LNCaP clone FGC (cell line): Measurements from ENCODE around the gene NUDT16L1.
"Not testable (repeated sequence)": the region's sequence is repeated elsewhere in the genome, so short reads cannot be mapped to it uniquely, and the experiment has no call there.

ENCODE experiments used
- DNase-seq: peaks from one replicate; pipeline ENCODE4 v3.0.0-alpha.2; 2011; ENCODE audit warnings: low read depth
- H3K4me3 ChIP-seq: 2 replicates; pipeline ENCODE4 v1.5.1; 2011; ENCODE audit warnings: mild to moderate bottlenecking, low read depth, low read length, control low read depth
- TF ChIP-seq, protein P1 (sequence below): IDR thresholded peaks from 2 replicates; pipeline ENCODE4 v1.5.1; 2012; ENCODE audit warnings: mild to moderate bottlenecking; ENCODE audit not compliant: control insufficient read depth, insufficient read depth; ENCODE audit errors: extremely low read depth

The NUDT16L1 gene

DNA sequence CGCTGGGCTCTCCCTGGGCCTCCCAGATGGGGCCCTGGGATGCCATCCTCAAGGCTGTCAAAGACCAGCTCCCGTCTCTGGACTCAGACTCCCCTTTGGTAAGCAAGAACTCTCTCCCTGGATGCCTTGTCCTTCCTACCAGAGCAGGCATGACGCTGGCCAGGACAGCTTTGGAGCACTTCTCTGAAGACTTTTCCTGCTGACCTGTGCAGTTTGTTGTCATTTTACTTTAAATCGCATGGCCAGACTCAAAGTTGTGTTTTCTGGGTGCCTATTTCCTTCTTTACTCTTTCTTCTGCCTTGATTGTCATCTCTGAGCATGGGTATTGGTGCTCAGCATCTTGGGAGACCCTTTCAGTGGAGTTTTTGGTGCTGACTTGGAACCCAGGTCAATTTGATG lies 43.2 kb downstream of the NUDT16L1 start:
- TF ChIP-seq, protein P1, sequence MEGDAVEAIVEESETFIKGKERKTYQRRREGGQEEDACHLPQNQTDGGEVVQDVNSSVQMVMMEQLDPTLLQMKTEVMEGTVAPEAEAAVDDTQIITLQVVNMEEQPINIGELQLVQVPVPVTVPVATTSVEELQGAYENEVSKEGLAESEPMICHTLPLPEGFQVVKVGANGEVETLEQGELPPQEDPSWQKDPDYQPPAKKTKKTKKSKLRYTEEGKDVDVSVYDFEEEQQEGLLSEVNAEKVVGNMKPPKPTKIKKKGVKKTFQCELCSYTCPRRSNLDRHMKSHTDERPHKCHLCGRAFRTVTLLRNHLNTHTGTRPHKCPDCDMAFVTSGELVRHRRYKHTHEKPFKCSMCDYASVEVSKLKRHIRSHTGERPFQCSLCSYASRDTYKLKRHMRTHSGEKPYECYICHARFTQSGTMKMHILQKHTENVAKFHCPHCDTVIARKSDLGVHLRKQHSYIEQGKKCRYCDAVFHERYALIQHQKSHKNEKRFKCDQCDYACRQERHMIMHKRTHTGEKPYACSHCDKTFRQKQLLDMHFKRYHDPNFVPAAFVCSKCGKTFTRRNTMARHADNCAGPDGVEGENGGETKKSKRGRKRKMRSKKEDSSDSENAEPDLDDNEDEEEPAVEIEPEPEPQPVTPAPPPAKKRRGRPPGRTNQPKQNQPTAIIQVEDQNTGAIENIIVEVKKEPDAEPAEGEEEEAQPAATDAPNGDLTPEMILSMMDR: no peak
- DNase-seq: no peak
- no peak overlapping the region for H3K4me3 ChIP-seq

DNA sequence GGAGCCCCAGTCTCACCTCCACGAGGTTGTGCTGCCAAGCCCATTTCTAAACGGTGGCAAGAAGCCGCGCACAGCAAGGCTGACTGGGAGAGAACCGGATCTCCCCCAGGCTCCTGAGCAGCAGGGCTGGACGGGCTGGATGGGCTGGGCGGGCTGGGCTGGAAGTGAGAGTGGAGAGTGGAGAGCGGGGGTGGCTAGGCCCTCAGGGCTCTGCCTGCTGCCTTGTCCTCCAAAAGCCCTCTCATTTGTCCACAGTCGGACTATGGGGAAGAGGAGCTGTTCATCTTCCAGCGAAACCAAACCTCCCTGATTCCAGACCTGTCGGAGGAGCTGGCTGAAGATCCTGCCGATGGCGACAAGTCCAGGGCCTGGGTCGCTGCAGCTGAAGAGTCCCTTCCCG lies 44.2 kb downstream of the NUDT16L1 start:
- H3K4me3 ChIP-seq: no peak overlapping the region
- no peak for DNase-seq
- TF ChIP-seq, protein P1: no peak

DNA sequence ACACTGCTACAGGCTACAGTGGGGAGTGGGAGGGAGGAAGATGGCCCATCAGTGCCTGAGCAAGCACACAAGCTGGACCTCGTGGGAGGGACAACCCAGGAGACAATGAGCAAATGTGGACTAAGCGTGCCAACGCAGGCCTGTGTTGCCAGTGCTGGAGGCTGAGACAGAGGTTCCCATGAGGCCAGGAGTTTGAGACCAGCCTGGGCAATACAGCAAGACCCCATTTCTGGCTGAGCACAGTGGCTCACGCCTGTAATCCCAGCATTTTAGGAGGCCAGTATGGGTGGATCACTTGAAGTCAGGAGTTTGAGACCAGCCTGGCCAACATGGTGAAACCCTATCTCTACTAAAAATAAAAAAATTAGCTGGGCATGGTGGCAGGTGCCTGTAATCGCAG lies 45.0 kb downstream of the NUDT16L1 start:
- DNase-seq, H3K4me3 ChIP-seq: not testable (repeated sequence)

DNA sequence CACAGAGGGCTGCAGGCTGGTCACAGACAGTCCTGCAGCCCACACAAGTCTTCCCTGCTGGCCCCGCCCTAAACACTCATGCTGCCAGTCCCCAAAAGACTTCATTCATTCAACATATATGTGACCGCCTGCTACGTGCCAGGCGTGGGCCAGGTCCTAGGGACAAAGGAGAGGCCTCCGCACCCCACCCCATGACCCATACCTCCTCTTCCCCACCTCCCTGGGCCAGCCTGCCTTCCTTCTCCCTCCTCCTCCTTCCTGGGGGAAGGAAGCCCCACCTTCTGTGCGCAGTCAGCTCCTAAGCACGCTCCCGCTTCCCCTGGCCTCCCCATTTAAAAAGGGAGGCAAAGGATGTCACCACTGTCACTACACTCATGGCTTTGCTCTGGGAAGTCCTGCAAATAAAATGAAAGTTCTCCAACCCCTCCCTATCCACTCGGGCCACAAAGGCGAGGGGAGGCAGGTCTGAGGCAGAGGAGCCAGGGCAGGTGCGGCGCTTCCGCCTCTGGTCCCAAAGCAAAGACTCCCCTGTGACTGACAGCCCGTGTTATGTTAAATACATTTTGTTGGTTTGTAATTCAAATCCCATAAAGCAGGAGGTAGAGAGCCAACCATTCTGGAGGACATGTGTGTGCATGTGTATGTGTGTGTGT lies 50.0 kb downstream of the NUDT16L1 start:
- DNase-seq: no peak
- TF ChIP-seq, protein P1: no peak
- H3K4me3 ChIP-seq: no peak overlapping the region

DNA sequence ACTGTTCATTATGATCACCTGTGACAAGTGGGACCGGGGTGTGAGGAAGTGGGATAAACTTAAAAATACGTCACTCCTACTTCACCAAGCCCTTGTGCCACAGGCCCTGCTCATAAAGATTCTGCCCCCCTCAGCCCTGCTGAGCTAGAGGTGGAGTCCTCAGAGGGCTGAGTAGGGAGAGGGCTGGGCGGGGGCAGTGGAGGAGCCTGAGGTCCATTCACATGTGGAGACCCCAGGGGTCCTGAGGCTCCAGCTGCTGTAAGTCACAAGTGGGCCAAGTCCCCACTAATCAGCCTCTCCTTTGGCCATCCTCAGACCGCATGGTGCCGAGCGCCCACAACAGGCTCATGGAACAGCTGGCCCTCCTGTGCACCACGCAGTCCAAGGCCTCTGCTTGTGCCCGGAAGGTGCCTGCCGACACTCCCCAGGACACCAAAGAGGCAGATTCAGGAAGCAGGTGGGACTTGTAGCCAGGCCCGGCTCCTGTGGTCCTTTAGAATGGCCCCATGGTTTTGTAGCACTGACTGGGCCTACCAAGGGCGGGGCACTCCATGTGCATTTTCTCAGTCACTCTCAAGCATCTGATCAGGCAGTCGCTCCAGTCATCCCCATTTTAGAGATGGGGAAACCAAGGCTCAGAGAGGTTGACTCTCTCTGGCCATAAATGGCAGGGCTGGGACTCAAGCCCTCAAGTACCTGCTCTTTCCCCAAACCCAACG lies 51.4 kb downstream of the NUDT16L1 start:
- TF ChIP-seq, protein P1: no peak
- no peak for DNase-seq
- H3K4me3 ChIP-seq: no peak overlapping the region

DNA sequence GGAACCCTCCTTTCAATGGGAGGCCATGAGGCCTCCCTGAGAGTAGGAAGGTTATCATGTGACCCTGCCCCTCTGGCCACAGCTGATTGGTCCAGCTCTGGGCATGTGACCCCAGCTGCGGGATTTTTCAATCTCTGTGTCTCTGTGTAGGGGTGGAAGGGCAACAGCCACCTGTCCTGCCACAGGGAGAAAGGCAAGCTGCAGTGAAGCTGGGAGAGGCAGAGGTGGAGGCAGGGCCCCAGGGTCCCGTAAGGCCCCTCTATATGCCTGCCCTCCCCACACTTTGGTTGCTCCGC lies 51.9 kb downstream of the NUDT16L1 start:
- H3K4me3 ChIP-seq: no peak overlapping the region
- TF ChIP-seq, protein P1: no peak
- DNase-seq: no peak
